PC-9 (cell line): ENCODE data around the gene SLC4A11.

Experiments
- CTCF ChIP-seq: fragments of 200-600 bp; sonication (generic); conservative IDR thresholded peaks from 2 replicates; pipeline ENCODE4 v1.6.1; 2017; ENCODE audit warnings: mixed run types, antibody characterized with exemption, mild to moderate bottlenecking, moderate library complexity
- EZH2 ChIP-seq: fragments of 200-600 bp; sonication (generic); IDR thresholded peaks from 2 replicates; pipeline ENCODE4 v1.8.0; 2017; ENCODE audit warnings: antibody characterized with exemption, low read depth

GRCh38 chr20:3246682-3247081, 7.7 kb upstream of the SLC4A11 start:
- TF ChIP-seq CTCF (no peak), EZH2 (no peak)
